NCI-H146 treated with DMSO at 0.1 percent for 48 hours (cell line): ENCODE results near the gene HOXC5.

Experiments
- DNase-seq: peaks from one replicate; lab custom pipeline; 2025; ENCODE audit not compliant: unreplicated experiment; lab: John Stamatoyannopoulos, UW

HOXC5 gene

GRCh38 chr12:54019091-54019811, 13.6 kb upstream of the HOXC5 start:
- DNase-seq, result no peak

GRCh38 chr12:54019924-54020590, 12.8 kb upstream of the HOXC5 start:
- DNase-seq, result no peak

- no peak for DNase-seq
Measured at GRCh38 chr12:54020591-54021405, 12.1 kb upstream of the HOXC5 start.

GRCh38 chr12:54021432-54022013, 11.3 kb upstream of the HOXC5 start:
- DNase-seq, result no peak

- no peak for DNase-seq
Measured at GRCh38 chr12:54022960-54023884, 9.6 kb upstream of the HOXC5 start.

GRCh38 chr12:54024127-54024526, 8.7 kb upstream of the HOXC5 start:
- DNase-seq, result no peak

- DNase-seq, result no peak
Measured at GRCh38 chr12:54024581-54025305, 8.1 kb upstream of the HOXC5 start.

GRCh38 chr12:54025499-54026405, 7.1 kb upstream of the HOXC5 start:
- no peak for DNase-seq

- no peak for DNase-seq
Measured at GRCh38 chr12:54026640-54027441, 6.0 kb upstream of the HOXC5 start.

GRCh38 chr12:54027442-54027786, 5.4 kb upstream of the HOXC5 start:
- no peak for DNase-seq

GRCh38 chr12:54028314-54029201, 4.3 kb upstream of the HOXC5 start, which contains the start of gene HOXC6:
HOXC6 (plus strand) TSS chr12:54028440; CDS start chr12:54028522, 82 bp downstream.
- DNase-seq, result no peak

GRCh38 chr12:54029529-54030441, 3.1 kb upstream of the HOXC5 start:
- no peak for DNase-seq

GRCh38 chr12:54030442-54030801, 2.4 kb upstream of the HOXC5 start:
- DNase-seq, result no peak

- no peak for DNase-seq
Measured at GRCh38 chr12:54030889-54031471, 1.9 kb upstream of the HOXC5 start.

- no peak for DNase-seq
Measured at GRCh38 chr12:54031480-54031879, 1.4 kb upstream of the HOXC5 start.
